ENCODE data around the gene DIAPH3. TPM values are rescaled to one million over a fixed set of nuclear protein-coding genes. Genes with fewer than 3 reads are reported as not detected.

Gene DIAPH3
- polyA plus RNA-seq, 2 of the 4 experiments (the other 2 are of a cell fraction): 10.8 to 13.6 TPM

GRCh38 chr13:59743195-59743594, 420.5 kb downstream of the DIAPH3 start:
- FAIRE-seq (no peak), DNase-seq (ENCODE audit: low read depth in 1 of 2, low spot score in 1 of 2) (no peak), ATAC-seq (no peak)
- ChIA-PET CTCF (no interaction called here), POLR2A (no interaction called here)
- no peak overlapping the region for H3K4me3 ChIP-seq
- TF ChIP-seq PHF8 (IDR thresholded peaks at IDR 0.05; ENCODE audit: borderline replicate concordance, low read depth) (no peak), CHD2 (IDR thresholded peaks at IDR 0.05; ENCODE audit: low read length, partially characterized antibody) (no peak), HMGXB4 (CRISPR knock-in tag; IDR thresholded peaks at IDR 0.05; ENCODE audit: borderline replicate concordance) (no peak), EP300 (IDR thresholded peaks at IDR 0.05) (no peak), KDM5A (IDR thresholded peaks at IDR 0.05) (no peak), RFX5 (IDR thresholded peaks at IDR 0.05) (no peak), GATA3 (IDR thresholded peaks at IDR 0.05; ENCODE audit: borderline replicate concordance) (no peak), NFE2L2 (conservative IDR thresholded peaks at IDR 0.05; ENCODE audit: low read length) (no peak), EHMT2 (IDR thresholded peaks at IDR 0.05; ENCODE audit: low read depth) (no peak), CHD4 (IDR thresholded peaks at IDR 0.05; ENCODE audit: borderline replicate concordance) (no peak), POLR2AphosphoS2 (conservative IDR thresholded peaks at IDR 0.05; ENCODE audit: low read length) (no peak), ZFP36 (IDR thresholded peaks at IDR 0.05; ENCODE audit: borderline replicate concordance, partially characterized antibody) (no peak), CBX8 (IDR thresholded peaks at IDR 0.05) (no peak), ATOH8 (CRISPR knock-in tag; IDR thresholded peaks at IDR 0.05; ENCODE audit: low read depth) (no peak), BHLHE40 (IDR thresholded peaks at IDR 0.05; ENCODE audit: low read depth, low read length) (no peak)
- TF ChIP-seq, protein P1, sequence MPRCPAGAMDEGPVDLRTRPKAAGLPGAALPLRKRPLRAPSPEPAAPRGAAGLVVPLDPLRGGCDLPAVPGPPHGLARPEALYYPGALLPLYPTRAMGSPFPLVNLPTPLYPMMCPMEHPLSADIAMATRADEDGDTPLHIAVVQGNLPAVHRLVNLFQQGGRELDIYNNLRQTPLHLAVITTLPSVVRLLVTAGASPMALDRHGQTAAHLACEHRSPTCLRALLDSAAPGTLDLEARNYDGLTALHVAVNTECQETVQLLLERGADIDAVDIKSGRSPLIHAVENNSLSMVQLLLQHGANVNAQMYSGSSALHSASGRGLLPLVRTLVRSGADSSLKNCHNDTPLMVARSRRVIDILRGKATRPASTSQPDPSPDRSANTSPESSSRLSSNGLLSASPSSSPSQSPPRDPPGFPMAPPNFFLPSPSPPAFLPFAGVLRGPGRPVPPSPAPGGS (IDR thresholded peaks at IDR 0.05): no peak
- TF ChIP-seq, protein P2, sequence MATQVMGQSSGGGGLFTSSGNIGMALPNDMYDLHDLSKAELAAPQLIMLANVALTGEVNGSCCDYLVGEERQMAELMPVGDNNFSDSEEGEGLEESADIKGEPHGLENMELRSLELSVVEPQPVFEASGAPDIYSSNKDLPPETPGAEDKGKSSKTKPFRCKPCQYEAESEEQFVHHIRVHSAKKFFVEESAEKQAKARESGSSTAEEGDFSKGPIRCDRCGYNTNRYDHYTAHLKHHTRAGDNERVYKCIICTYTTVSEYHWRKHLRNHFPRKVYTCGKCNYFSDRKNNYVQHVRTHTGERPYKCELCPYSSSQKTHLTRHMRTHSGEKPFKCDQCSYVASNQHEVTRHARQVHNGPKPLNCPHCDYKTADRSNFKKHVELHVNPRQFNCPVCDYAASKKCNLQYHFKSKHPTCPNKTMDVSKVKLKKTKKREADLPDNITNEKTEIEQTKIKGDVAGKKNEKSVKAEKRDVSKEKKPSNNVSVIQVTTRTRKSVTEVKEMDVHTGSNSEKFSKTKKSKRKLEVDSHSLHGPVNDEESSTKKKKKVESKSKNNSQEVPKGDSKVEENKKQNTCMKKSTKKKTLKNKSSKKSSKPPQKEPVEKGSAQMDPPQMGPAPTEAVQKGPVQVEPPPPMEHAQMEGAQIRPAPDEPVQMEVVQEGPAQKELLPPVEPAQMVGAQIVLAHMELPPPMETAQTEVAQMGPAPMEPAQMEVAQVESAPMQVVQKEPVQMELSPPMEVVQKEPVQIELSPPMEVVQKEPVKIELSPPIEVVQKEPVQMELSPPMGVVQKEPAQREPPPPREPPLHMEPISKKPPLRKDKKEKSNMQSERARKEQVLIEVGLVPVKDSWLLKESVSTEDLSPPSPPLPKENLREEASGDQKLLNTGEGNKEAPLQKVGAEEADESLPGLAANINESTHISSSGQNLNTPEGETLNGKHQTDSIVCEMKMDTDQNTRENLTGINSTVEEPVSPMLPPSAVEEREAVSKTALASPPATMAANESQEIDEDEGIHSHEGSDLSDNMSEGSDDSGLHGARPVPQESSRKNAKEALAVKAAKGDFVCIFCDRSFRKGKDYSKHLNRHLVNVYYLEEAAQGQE (IDR thresholded peaks at IDR 0.05): no peak
- 0 out of 3 replicates have a peak, but pooled peaks cover 12% of the 10 kb centered on the region for H3K4me1 ChIP-seq
- no peak overlapping the region for H3K4me2 ChIP-seq
- no peaks in the 10 kb centered on the region for H3K9me3 ChIP-seq
- H3K27ac ChIP-seq: no peak overlapping the region
- WGBS (ENCODE audit: missing lambda C conversion rate): 72% methylated on average over 3 of the region's 3 CpGs

- no peak overlapping the region for H3K4me3 ChIP-seq
- DNase-seq (ENCODE audit: low read depth in 1 of 2, low spot score in 1 of 2): no peak
- CTCF ChIA-PET: no interaction called here
- no peaks in the 10 kb centered on the region for H3K9me3 ChIP-seq
- FAIRE-seq: no peak
- ATAC-seq: no peak
- H3K27ac ChIP-seq: no peak overlapping the region
- POLR2A ChIA-PET: no interaction called here
- 0 out of 3 replicates have a peak, but pooled peaks cover 12% of the 10 kb centered on the region for H3K4me1 ChIP-seq
- no peak overlapping the region for H3K4me2 ChIP-seq
- no peak for TF ChIP-seq ZSCAN20 (CRISPR knock-in tag; IDR thresholded peaks at IDR 0.05)
- no peak for TF ChIP-seq CHD2 (IDR thresholded peaks at IDR 0.05; ENCODE audit: low read length, partially characterized antibody)
- TF ChIP-seq CBX2 (IDR thresholded peaks at IDR 0.05; ENCODE audit: borderline replicate concordance, low read depth): no peak
- no peak for TF ChIP-seq FOSL2 (IDR thresholded peaks at IDR 0.05)
- no peak for TF ChIP-seq FOSL2 (CRISPR knock-in tag; IDR thresholded peaks at IDR 0.05)
- no peak for TF ChIP-seq RNF2 (IDR thresholded peaks at IDR 0.05; ENCODE audit: borderline replicate concordance, low read depth)
- TF ChIP-seq RFX5 (IDR thresholded peaks at IDR 0.05): no peak
- no peak for TF ChIP-seq MAZ (IDR thresholded peaks at IDR 0.05; ENCODE audit: borderline replicate concordance, low read depth, low read length)
- no peak for TF ChIP-seq HOXB13 (CRISPR knock-in tag; IDR thresholded peaks at IDR 0.05; ENCODE audit: low read depth)
- TF ChIP-seq, protein P3, sequence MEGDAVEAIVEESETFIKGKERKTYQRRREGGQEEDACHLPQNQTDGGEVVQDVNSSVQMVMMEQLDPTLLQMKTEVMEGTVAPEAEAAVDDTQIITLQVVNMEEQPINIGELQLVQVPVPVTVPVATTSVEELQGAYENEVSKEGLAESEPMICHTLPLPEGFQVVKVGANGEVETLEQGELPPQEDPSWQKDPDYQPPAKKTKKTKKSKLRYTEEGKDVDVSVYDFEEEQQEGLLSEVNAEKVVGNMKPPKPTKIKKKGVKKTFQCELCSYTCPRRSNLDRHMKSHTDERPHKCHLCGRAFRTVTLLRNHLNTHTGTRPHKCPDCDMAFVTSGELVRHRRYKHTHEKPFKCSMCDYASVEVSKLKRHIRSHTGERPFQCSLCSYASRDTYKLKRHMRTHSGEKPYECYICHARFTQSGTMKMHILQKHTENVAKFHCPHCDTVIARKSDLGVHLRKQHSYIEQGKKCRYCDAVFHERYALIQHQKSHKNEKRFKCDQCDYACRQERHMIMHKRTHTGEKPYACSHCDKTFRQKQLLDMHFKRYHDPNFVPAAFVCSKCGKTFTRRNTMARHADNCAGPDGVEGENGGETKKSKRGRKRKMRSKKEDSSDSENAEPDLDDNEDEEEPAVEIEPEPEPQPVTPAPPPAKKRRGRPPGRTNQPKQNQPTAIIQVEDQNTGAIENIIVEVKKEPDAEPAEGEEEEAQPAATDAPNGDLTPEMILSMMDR (IDR thresholded peaks at IDR 0.05): no peak
- no peak for TF ChIP-seq ZNF302 (CRISPR knock-in tag; IDR thresholded peaks at IDR 0.05)
- TF ChIP-seq CBX8 (IDR thresholded peaks at IDR 0.05): no peak
- TF ChIP-seq TP53 (CRISPR knock-in tag; IDR thresholded peaks at IDR 0.05): no peak
- TF ChIP-seq MAX (IDR thresholded peaks at IDR 0.05): no peak
- TF ChIP-seq BHLHE40 (IDR thresholded peaks at IDR 0.05; ENCODE audit: low read depth, low read length): no peak
- TF ChIP-seq HDAC2 (IDR thresholded peaks at IDR 0.05): no peak
These were observed 421.3 kb downstream of the DIAPH3 start for GRCh38 chr13:59742467-59742866.
